ENCODE measurements around the gene KCNH2. TPM values are rescaled to one million over a fixed set of nuclear protein-coding genes. Genes with fewer than 3 reads are reported as not detected.

KCNH2 gene
- polyA plus RNA-seq, 10 donors, result 10.6 to 19.5 (median 16.0) TPM

DNA sequence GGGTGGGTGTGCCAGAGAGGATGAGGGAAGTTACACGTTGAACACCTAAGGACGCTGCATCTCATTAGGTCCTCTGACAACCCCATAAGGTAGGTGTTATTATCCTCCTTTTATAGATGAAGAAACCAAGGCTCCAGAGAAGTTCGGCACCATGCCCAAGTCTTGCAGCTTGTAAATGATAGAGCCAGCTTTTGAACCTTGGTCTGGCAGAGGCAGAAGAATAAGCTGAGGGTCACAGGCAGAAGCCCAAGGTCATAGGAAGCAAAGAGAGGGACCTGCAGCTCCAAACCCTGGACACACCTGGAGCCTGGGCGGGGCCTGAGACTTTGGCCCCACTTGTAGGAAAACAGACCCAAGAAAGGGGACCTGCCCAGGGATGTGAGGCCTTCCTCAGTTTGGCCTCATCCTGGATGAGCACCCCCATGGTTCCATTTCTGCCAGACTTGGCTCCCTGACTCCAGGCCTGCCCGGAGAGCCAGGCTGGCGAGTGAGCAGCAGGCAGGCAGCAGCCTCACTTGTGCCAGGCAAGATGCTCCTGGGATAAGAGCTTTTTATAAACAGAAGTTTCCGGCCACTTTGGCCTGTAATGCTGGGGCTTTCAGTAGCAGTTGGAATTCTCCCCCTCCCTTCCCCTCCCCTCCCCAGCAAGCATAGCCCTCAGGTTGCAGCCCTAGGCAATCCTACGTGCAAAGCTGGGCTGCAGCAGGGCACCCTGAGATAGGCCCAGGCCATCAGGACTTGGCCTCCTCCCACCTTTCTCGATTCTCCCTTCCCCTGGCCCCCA, 2.4 kb downstream of the KCNH2 start:
- no peak for DNase-seq

DNA sequence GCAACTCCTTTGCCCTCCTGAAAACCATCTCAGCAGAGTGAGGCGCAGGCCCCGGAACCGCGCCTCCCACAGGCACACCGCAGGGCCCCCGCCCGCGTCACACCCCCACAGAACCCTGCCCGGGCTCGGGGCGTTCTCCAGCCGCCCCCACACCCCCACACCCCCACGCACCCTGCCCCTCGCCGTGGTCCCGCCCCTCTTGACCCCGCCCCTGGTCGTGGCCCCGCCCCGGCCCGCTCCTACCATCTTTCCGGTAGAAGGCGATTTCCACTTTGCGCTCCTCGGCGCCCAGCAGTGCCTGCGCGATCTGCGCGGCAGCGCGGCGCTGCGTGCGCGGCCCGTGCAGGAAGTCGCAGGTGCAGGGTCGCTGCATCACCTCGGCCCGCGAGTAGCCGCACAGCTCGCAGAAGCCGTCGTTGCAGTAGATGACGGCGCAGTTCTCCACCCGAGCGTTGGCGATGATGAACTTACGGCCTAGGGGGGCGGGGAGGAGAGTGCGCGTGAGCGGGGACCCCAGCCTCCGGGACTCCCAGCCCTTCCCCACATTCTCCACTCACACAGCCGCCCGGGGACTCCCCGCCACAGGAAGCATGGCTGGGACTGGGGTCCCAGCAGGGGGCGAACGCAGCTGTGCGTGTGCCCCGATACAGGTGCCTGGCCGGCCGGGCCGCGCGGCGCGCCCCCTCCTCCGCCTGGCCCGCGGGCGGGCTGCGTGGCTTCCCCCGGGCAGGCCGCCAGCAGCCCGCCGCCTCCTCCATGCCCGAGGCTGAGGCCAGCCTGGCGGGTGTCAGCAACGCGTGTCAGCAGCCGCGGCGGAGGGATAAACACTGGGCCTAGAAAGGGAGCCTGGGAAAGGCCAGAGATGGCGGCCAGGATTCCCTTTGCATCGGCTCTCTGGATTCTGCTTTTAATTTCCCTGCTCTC, 3.4 kb downstream of the KCNH2 start:
- DNase-seq, result peak in 1 of 3 donors; percentile 52

DNA sequence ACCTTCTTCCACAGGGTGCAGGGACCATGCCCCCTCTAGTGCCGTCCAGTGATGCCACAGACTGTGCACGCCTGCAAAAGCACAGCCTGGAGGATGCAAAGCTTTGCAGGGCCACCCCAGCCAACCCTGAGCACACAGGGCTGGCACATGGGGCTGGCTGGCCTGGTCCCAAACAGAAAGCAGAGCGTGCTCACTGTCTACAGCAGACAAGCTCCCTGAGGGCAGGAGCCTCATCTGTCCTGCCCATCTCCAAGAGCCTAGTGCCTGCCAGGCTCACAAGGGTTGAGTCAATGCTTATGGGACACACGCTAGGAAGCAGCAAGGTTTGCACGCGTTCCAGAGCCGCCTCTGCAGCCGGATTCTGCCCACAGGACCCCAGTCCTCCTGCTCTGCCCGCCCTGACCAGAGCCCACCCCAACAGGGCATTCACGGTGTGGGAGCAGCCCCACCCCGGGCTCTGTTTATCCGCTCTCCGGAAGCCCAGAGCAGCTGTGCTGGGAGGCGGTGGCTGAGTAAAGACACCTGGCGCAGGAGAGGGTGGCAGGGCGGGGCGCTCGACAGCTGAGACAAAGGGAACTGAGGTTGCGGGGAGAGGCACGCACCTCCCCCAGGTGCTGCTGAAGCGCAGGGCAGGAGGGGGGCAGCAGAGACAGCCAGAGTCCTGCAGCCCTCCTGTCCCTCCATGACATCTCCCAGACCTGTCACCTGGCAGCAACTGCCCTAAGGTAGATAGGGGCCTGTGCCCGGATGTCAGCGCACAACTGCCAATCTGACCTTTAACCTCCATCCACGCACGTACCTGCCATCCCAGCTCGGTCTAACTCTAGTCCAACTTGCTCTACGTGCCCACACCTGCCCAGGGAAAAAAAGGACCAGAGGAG, 4.3 kb downstream of the KCNH2 start:
- DNase-seq, result no peak

DNA sequence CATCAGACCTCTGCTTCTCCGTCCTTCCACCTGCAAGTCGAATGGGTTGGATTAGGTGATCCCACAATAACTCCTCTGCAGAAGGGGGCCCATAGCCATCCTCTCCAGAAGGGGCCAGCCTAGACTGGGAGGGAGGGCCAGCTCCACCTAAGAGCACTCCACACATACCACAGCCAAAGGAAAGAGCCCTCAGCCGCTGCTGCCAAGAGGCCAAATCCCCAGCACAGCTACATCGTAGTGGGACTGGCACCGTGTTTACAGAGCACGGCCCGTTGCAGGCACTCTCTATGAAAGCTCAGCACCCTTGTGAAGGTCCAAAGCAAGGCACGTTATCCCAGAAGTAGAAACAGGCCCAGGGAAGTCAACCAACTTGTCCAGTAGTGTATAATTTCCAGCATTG, 5.4 kb downstream of the KCNH2 start:
- no peak for DNase-seq

DNA sequence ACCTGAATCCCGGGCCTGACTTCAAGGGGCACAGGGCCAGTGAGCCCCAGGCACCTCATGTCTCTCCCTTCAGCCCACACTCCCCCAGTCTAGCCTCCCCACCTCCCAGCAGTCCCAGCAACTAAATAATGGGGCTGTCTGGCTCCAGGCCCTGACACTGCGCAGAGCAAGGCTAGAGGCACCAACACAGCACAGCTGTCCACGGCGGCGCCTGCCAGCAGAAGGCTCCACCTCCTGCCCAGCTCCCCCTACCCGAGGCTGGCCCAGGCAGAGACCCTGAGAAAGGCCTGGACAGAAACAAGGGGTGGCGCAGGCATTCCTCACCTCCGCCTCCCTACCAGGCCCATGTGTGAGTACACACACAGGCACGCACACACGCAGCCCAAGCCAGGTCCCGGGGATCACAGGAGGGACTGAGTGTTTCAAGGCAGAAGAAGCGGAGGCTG, 6.1 kb downstream of the KCNH2 start:
- peak in 1 of 3 donors; percentile 82 for DNase-seq

DNA sequence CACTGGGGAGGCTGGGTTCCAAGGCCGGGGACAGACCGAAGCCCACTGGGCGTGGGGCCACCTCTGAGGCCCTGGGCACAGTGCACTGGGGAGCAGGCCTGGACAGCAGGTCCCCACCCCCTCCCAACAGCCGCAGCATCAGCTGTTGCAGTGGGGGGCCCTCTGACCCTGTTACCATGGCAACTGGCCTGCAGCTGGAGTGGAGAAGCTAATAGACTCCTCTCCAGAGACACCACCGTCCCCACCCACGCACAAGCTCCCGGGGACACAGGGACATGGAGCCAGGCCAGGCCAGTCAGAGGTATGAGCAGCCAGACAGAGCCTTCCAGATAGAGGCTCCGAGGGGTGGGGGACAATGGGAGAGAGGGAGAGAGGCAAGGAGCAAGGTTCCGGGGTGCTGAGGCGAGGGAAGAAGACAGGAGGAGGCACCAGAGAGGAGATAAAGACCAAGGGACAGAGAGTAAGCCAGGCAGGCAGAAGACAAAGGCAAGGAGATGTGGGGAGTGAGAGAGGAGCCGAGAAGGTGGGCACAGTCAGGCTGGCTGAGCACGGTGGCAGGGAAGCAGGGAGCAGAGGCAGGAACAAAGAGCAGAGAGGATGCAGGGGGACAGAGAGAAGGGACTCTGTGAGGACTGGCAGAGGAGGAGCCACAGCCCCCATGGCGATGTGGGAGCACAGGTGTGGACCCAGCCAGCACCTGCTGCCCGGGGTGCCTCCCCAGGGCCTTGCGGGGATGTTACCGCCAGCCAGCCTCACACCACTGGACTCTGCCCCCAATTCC, 6.7 kb downstream of the KCNH2 start:
- DNase-seq, result peak in 1 of 3 donors; percentile 87

DNA sequence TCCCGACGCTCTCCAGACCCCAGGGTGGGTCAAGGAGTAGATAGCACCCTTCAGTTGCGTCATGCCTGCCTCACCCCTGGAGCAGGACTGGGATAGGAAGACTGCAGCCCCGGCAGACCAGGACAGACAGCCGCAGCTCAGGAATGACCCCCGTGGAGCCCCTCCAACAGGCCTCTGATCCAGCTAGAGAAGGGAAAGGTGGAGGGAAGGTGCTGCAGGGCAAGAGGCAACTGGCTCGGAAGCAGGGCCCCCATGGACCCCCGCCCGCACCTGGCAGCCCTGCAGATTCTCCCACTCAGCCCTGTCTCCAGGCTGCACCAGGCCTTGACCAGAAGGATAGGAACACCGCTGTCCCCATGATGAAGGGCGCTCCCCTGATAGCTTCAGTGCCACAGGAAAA, 7.7 kb downstream of the KCNH2 start:
- DNase-seq, result no peak

DNA sequence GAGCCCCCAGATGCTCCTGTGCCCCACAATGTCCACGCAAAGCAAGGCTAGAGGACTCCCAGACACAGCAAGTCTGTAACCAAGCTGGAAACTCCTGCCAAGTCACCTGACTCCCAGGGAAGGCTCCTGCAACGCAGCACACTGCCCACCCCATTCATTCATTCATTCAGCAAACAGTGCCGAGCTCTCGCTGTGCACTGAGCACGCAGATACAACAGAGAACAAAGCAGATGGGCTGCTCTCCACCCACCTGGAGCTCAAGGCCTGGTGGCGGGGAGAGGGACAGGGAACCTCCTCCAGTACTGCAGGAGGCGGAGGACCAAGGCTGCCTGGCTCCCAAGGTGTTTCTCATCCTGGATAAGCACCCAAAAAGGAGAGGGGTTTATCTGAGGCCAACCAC, 8.6 kb downstream of the KCNH2 start:
- DNase-seq, result no peak

DNA sequence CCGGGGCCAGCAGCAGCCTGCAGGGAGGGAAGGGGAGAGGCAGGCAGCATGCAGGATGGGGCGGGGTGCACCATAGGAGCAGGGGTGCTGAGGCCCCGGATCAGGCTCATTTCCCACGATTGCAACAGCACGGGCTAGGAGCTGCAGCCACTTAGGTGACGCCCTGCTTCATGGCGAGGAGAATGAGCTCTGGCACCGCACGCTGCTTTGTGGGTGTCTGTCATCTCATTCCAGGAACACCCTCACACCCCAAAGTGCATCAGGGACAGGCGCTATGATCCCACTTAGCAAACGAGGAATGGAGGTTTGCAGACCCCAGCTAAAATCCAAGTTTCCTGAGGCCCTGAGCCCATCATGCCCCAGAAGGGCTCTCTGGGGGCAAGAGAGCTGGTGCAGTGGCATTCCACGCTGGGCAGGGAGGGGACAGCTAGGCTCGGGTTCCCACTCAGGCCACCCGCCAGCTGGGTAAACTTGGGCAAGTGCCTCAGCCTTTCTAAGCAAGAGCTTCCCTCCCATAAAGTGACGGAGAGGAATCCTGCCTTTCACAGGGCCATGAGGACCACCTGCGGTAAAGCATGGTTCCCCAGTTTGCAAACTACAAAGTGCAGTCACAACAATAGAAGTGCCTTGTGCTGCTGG, 9.3 kb downstream of the KCNH2 start:
- no peak for DNase-seq

DNA sequence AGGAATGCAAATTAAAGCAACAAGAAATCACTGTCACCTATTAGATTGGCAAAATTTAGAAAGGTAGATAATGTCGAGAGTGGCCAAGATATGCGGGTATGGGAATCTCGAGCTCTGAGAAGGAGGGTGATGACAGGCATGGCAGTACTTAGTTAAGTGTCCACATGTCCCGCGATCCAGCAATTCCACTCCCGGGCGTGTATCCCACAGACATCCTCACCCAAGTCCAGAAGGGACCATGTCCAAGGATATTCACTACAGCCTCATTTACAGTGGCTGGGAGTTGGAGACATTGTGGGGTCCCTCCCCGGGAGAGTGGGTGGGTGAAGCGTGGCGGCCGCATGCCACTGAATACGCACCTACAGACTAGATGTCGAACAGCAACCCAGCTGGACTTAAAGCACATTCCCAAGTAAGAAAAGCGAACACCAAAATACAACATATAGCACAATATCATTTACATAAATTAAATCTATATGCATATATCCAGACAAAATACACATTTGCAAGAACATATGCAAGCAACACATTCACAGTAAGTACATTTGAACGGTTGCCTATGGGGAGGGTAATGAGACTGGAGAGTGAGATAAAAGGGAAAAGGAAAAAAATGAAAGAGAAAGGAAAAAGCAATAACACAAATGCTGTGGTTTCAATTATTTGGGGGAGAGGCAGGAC, 9.9 kb downstream of the KCNH2 start:
- no peak for DNase-seq

DNA sequence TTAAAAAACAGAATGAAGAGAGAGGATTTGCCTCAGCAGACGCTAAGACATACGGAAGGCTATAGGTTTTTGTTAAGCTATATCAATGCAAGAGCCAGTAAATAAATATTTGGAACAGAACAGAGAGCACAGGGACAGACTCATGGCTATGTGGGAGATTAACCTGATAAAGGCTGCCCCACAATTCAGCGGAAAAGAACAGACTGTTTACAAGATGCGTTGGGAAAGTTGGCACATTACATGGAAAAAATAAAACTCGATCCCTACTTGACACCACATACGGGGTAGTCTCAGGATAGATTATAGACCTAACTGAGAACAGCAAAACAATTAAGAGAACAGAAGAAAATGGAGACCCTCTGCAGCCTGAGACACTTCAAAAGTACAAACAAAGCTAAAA, 10.8 kb downstream of the KCNH2 start:
- no peak for DNase-seq

DNA sequence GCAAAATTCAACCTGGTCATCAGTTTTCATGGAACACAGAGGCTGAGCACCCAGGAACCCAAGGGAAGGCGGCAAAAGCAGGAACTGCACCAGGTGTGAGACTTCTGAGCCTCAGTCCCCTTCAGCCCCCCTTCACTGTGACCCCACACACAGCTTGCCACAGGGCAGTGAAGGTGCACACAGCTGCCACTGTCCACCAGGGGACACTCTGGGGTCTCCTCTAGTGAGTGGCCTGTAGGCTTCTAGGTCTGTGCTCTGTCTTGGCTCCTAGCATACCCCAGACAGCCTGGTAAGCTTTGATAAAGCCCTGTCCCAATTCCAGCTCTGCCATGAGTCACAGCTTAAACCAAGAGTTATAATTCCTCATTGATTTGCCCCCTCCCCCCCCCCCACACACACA, 12.1 kb downstream of the KCNH2 start:
- DNase-seq, result no peak

DNA sequence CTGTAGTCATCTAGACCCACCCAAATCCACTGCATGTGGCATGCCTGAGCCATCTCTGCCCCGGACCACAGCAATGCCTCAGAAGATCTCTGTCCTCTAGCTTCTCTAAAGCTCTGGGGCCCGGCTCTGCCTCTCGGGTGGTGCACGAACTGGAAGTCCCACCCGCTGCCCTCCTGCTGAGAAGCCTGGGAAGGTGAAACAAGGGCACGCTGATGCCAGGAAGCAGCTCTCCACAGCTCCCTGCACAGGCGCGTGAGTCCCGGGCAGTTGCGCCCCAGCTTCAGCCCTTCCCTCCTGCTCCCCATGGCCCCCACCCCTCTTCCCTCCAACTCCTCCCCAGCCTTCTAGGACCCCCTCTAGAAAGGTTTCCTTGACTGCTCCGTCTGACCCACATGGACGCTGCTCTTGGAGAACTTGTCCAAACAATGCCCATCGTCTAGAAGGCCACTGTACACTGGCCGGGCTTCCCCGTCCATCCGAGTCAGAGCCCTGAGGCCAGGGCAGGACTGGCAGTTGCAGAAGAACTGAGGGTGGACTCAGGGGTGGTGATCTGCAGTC, 12.8 kb downstream of the KCNH2 start:
- DNase-seq, result no peak

DNA sequence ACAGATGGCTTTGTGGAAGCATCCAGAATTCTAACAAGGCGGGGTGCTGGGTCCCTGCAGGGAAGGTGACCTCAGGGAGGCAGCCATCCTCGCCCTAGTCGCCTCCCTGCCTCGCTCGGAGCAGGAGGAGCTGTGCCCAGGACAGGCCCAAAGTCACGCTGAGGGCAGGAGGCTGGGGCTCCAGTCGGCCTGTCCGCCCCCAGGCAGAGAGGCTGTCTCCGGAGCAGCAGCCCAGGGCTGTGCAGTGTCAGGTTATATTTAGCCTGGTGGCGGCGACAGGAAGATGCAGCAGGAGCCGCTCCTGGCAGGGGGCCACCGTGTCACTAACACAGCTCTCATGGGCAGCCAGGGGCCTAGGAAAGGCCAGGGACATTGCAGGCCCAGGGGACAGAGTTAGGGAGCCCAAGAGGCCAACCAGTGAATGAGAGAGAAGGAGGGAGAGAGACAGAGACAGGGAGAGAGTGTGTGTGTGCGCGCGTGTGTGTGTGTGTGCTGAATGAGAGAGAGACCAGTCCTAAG, 13.5 kb downstream of the KCNH2 start:
- DNase-seq, result peak in 1 of 3 donors; percentile 62

DNA sequence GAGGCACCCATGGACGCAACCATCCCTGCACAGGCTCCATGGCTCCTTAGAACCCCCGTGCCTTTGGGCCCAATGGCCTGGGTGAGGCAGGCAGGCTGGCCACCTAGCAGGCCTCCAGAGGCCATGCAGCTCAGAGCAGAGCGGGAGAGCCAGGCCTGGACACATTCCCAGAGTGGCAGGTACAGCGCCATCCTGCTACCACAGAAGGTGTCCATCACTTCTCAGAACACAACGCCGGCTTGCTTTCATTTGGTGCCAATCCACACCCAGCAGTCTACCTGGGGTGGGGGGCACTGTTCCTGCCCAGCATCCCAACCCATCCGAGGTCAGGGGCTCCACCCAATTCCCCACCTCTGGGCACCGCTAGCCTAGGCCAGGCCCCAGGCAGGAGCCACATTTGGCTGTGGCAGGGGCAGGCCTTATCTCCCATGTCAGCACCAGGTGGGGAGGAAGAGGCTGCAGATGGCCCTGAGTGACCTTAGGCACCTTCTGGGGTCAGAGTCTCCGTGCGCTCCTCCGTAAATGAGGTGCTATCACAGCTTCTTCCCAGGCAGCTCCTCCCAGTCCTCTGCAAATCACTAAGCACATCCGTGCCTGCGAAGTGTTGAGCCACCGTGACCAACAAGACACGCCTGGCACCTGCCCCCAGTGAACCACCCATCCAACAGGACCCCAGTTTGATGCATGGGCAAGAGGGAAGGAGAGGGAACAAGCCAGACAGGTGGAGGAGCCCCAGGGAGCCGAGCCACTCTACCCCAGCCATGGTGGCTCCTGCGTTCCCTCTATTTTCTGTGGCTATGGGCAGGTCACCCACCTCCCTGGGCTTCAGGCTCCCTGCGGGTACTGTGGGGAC, 14.2 kb downstream of the KCNH2 start:
- no peak for DNase-seq

DNA sequence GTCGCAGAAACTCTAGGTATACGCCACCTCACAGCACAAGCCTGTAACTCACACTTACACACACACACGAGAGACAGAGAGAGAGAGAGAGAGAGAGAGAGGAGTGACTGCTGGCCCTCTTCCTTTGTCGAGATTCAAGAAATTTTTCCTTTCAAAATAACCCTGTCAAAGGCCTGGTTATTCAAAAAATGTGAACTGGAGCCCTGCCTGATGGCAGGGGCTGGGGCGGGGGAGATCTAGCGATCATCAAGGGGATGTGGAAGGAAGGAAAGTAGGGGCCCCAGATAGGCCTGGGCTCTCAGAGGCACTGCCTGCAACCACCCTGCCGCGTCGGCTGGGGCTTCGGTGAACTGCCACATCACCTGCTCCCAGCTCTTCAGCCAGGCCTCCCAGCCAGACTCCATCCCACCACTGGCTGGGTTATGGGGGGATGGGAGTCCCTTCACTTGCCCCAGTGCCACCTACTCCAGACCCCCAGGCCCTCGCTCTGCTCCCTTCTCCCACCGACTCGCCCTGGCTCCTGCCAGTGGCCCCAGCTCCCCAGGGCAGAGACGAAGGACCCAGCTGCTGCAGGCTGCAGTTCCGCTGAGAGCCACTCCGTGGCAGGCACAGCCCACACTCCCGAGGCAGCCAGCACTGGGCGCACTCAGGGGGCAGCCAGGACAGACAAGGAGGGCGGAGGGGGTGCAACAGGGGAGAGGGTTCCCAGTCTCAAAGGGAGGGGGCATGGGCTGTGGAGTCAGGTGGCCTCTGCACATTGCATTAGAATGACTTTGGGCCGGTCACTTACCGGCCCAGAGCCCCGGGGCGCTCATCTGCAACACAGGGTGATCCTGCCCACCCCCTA, 15.3 kb downstream of the KCNH2 start:
- DNase-seq, result peak in 1 of 3 donors; percentile 78

DNA sequence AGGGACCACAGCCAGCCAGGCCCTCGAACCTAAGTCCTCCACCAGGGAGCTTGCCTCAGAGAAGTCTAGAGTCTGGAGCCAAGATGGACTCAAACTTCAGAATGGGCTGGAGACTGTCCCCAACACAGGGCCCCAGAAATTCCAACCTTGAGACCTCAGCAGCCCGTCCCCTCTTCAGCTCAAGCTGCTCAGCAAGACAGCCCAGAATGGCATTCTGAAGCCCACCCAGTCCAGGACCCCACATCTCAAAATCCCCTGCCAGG, 15.9 kb downstream of the KCNH2 start:
- DNase-seq, result peak in 1 of 3 donors; percentile 55
